ENCODE data around the gene KCTD2. TPM values are rescaled to one million over a fixed set of nuclear protein-coding genes. Genes with fewer than 3 reads are reported as not detected.

KCTD2 gene
- total and polyA plus RNA-seq, 9 of the 15 experiments (the other 6 are each of a cell fraction or from before 2014, with no cell fraction given), result 1.7 to 32.9 (median 15.8) TPM

GRCh38 chr17:75098861-75099260 is 51.8 kb downstream of the KCTD2 start (continued):
- TF ChIP-seq, protein P1, sequence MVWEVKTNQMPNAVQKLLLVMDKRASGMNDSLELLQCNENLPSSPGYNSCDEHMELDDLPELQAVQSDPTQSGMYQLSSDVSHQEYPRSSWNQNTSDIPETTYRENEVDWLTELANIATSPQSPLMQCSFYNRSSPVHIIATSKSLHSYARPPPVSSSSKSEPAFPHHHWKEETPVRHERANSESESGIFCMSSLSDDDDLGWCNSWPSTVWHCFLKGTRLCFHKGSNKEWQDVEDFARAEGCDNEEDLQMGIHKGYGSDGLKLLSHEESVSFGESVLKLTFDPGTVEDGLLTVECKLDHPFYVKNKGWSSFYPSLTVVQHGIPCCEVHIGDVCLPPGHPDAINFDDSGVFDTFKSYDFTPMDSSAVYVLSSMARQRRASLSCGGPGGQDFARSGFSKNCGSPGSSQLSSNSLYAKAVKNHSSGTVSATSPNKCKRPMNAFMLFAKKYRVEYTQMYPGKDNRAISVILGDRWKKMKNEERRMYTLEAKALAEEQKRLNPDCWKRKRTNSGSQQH (CRISPR knock-in tag; IDR thresholded peaks at IDR 0.05), result no peak
- TF ChIP-seq RBM17 (IDR thresholded peaks at IDR 0.05; ENCODE audit: borderline replicate concordance, low read depth, low read length), result no peak
- no peak for TF ChIP-seq ZNF512 (tag; IDR thresholded peaks at IDR 0.05)

DNA sequence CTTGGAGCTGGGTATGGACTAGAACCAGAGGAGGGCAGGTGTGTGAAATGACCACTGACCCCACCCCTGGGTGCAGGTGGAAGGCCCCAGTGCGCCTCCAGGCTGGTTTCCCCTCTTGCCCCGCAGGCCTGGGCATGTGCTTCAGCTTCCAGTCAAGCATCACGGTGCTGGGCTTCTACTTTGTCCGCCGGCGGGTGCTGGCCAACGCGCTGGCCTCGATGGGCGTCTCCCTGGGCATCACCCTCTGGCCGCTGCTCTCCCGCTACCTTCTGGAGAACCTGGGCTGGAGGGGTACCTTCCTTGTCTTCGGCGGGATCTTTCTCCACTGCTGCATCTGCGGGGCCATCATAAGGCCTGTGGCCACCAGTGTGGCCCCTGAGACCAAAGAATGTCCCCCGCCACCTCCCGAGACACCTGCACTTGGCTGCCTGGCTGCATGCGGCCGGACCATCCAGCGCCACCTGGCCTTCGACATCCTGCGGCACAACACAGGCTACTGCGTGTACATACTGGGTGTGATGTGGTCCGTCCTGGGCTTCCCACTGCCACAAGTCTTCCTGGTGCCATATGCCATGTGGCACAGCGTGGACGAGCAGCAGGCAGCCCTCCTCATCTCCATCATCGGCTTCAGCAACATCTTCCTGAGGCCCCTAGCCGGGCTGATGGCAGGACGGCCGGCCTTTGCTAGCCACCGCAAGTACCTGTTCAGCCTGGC is 53.0 kb downstream of the KCTD2 start:
- in situ Hi-C loops (cut with MboI), result no loop called here
- no peak for ATAC-seq
- Histone ChIP-seq H3K4me1 (replicated peaks in 1 of 2; ENCODE audit: control insufficient read depth in 2 of 2, insufficient read depth in 2 of 2, low read length in 2 of 2) (peaks cover 18 to 38% of the 10 kb centered on the region in 2 experiments; a peak in 4 of 5 replicates), H4K20me1 (replicated peaks; ENCODE audit: control insufficient read depth, insufficient read depth, low read length) (no peaks in the 10 kb centered on the region), H3K9me1 (ENCODE audit: control insufficient read depth, insufficient read depth, low read length) (no peaks in the 10 kb centered on the region), H3K4me2 (ENCODE audit: insufficient read depth, low read length) (no peak overlapping the region), H3K9me3 (replicated peaks; ENCODE audit: control insufficient read depth, insufficient read depth, low read depth, low read length) (no peaks in the 10 kb centered on the region), H3K9ac (ENCODE audit: insufficient read depth in 1 of 2, low read depth in 2 of 2, low read length in 2 of 2) (peak overlapping the region in 1 of 2 experiments; percentile 6; a peak in 1 of 4 replicates), H3K79me2 (ENCODE audit: control insufficient read depth, insufficient read depth, low read length) (no peaks in the 10 kb centered on the region), H3K27me3 (ENCODE audit: control insufficient read depth in 2 of 2, insufficient read depth in 2 of 2, low read length in 2 of 2) (no peaks in the 10 kb centered on the region), H3K4me3 (no peak overlapping the region), H2AFZ (ENCODE audit: low read depth, low read length) (no peak overlapping the region), H3K27ac (ENCODE audit: extremely low read depth, low read depth, low read length) (no peak overlapping the region), H3K36me3 (ENCODE audit: control insufficient read depth, insufficient read depth, low read length) (no peaks in the 10 kb centered on the region)
- no peak for FAIRE-seq
- intact Hi-C loops (cut with micrococcal nuclease), result no loop called here
- no peak for TF ChIP-seq SREBF2 (CRISPR knock-in tag; IDR thresholded peaks at IDR 0.05)
- BruUV-seq (replicated peaks), result no TSS peak
- ChIA-PET CTCF (ENCODE audit: low intra/inter-chr PET ratio) (no interaction called here), POLR2A (interaction anchor here (1.0 to 1.6 kb wide), 3 partner anchors 10 to 24 kb away, joined by 3 to 5 read pairs (median 4); partner anchors contain the start of gene ARMC7)
- DNase-seq (ENCODE audit: extremely low read depth in 1 of 4, low spot score in 3 of 4), result no peak
- WGBS (ENCODE audit: insufficient coverage, low coverage, missing lambda C conversion rate), result 82% methylated on average over 26 of the region's 31 CpGs
